ENCODE results near the gene CD99L2.
A peak's percentile ranks its signal among the peaks of the same experiment; 100 is the strongest.

The CD99L2 gene

GRCh38 chrX:150761176-150761818 lies 137.2 kb downstream of the CD99L2 start:
- DNase-seq: no peak

- DNase-seq: no peak
These were observed 138.7 kb downstream of the CD99L2 start for GRCh38 chrX:150759568-150760416.

DNA sequence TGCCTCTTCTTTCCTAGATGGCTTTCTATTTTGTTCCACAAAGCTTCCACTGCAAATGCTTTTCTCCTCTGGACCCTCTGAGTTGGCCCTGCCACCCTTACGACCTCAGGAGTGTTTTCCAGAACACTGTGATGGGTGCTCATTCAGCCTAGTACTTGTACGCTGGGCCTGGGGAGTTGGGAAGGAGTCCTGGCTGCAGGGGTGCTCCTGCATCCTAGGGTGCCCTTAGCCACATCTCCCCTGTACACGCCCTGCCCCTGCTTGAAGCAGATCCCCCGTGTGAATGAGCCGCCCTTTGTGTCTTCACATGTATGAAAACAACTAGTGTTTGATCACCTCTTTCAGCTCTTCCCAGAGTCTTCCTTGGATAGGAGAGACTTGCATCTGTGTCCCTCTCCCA lies 141.1 kb downstream of the CD99L2 start:
- DNase-seq: no peak

GRCh38 chrX:150753968-150754367 lies 144.5 kb downstream of the CD99L2 start:
- DNase-seq: no peak

- DNase-seq: no peak
These were observed 145.1 kb downstream of the CD99L2 start for GRCh38 chrX:150753357-150753756.

- DNase-seq: no peak
These were observed 146.3 kb downstream of the CD99L2 start for GRCh38 chrX:150752124-150752523.

GRCh38 chrX:150736475-150736874 lies 162.0 kb downstream of the CD99L2 start:
- no peak for DNase-seq

- peak; percentile 5 to 18 for DNase-seq
These were observed 166.7 kb downstream of the CD99L2 start for GRCh38 chrX:150731795-150732194.

- DNase-seq: no peak
These were observed 167.7 kb downstream of the CD99L2 start for GRCh38 chrX:150730719-150731118.

GRCh38 chrX:150729956-150730355 lies 168.5 kb downstream of the CD99L2 start:
- DNase-seq: no peak

GRCh38 chrX:150719621-150720020 lies 178.8 kb downstream of the CD99L2 start:
- no peak for DNase-seq
